ENCODE measurements around the gene CUEDC2.

The CUEDC2 gene

GRCh38 chr10:102425444-102425843 is 6.9 kb downstream of the CUEDC2 start:
- DNase-seq (ENCODE audit: low read depth in 1 of 2, low spot score in 1 of 2): no peak

GRCh38 chr10:102424916-102425315 is 7.5 kb downstream of the CUEDC2 start:
- DNase-seq (ENCODE audit: low read depth in 1 of 2, low spot score in 1 of 2): no peak

GRCh38 chr10:102424145-102424544 is 8.2 kb downstream of the CUEDC2 start:
- DNase-seq (ENCODE audit: low read depth in 1 of 2, low spot score in 1 of 2): no peak

- DNase-seq (ENCODE audit: low read depth in 1 of 2, low spot score in 1 of 2): no peak
Measured at GRCh38 chr10:102423372-102423968, 8.9 kb downstream of the CUEDC2 start.

- no peak for DNase-seq (ENCODE audit: low read depth in 1 of 2, low spot score in 1 of 2)
Measured at GRCh38 chr10:102422545-102423129, 9.7 kb downstream of the CUEDC2 start.

GRCh38 chr10:102421757-102422512 is 10.4 kb downstream of the CUEDC2 start:
- no peak for DNase-seq (ENCODE audit: low read depth in 1 of 2, low spot score in 1 of 2)

- no peak for DNase-seq (ENCODE audit: low read depth in 1 of 2, low spot score in 1 of 2)
Measured at GRCh38 chr10:102421507-102421756, 10.9 kb downstream of the CUEDC2 start.

GRCh38 chr10:102420714-102421506 is 11.5 kb downstream of the CUEDC2 start, which contains the start of gene FBXL15:
TSS of gene FBXL15 (plus strand) at chr10:102420836. CDS start at chr10:102421130, 294 bp downstream.
- DNase-seq (ENCODE audit: low read depth in 1 of 2, low spot score in 1 of 2): peak; percentile 91

- DNase-seq (ENCODE audit: low read depth in 1 of 2, low spot score in 1 of 2): no peak
Measured at GRCh38 chr10:102420181-102420713, 12.1 kb downstream of the CUEDC2 start.

- DNase-seq (ENCODE audit: low read depth in 1 of 2, low spot score in 1 of 2): peak; percentile 45 to 56
Measured at GRCh38 chr10:102419269-102420180, 12.8 kb downstream of the CUEDC2 start.

- no peak for DNase-seq (ENCODE audit: low read depth in 1 of 2, low spot score in 1 of 2)
Measured at GRCh38 chr10:102418622-102419268, 13.6 kb downstream of the CUEDC2 start, which contains the start of gene PSD. TSS of gene PSD (minus strand) at chr10:102418785. CDS start at chr10:102417038, 1,747 bp downstream.

GRCh38 chr10:102416695-102417094 is 15.7 kb downstream of the CUEDC2 start:
- no peak for DNase-seq (ENCODE audit: low read depth in 1 of 2, low spot score in 1 of 2)

- no peak for DNase-seq (ENCODE audit: low read depth in 1 of 2, low spot score in 1 of 2)
Measured at GRCh38 chr10:102416283-102416682, 16.1 kb downstream of the CUEDC2 start.

GRCh38 chr10:102414749-102415148 is 17.6 kb downstream of the CUEDC2 start:
- DNase-seq (ENCODE audit: low read depth in 1 of 2, low spot score in 1 of 2): no peak

- no peak for DNase-seq (ENCODE audit: low read depth in 1 of 2, low spot score in 1 of 2)
Measured at GRCh38 chr10:102413806-102414561, 18.4 kb downstream of the CUEDC2 start.

GRCh38 chr10:102413053-102413705 is 19.2 kb downstream of the CUEDC2 start:
- no peak for DNase-seq (ENCODE audit: low read depth in 1 of 2, low spot score in 1 of 2)

- DNase-seq (ENCODE audit: low read depth in 1 of 2, low spot score in 1 of 2): no peak
Measured at GRCh38 chr10:102412293-102412692, 20.1 kb downstream of the CUEDC2 start.
